ENCODE measurements around the gene PRAC1. TPM values are rescaled to one million over a fixed set of nuclear protein-coding genes. Genes with fewer than 3 reads are reported as not detected.

Gene PRAC1
- total RNA-seq, 1 experiment from 2014 or later: not detected

DNA sequence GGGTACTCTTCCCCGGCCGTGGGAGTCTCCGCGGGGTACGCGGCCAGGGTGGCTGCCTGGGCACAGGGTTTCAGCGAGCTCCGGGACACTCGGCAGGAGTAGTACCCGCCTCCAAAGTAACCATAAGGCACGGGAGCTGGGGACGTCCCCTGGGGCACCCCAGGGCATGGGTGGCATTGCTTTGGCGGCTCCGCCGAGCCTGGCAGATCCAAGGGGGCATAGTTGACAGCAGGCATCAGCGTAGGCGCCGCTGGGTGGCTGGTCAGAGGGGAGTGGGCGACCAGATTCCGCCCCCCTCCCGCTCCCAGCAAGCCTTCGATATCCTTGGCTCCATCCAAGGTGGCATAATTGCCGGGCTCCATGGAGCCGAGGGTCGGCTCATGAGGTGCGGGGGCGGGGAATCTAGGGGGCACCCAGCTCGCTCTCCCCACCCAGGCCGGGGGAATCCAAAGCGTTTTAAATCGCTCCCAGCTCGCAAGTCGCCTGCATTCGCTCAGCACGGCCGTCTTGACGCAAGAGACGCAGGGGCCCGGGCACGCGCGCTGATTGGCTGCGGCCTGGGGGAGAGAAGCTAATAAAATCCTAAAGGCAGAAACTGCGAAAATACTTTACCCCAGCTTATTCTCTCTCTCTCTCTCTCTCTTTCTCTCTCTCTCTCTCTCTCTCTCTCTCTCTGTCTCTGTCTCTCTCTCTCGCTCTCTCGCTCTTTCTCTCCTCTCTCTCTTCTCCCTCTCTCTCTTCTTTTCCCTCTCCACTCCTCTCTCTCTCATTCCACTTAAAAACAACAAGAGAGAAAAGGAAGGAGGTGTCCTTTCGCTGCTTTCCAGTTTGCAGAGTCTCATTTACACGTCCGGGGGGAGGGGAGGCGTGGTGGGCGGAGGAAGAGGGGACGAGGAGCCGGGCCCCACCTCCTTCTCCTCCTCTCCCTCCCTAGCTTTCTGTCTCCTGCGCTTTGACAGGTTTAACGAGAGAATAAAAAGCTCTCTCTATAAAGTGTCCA lies 6.2 kb upstream of the PRAC1 start, which contains the start of gene HOXB13:
TSS of gene HOXB13 (minus strand) at position 519 of the 1,000 bp plus-strand sequence. CDS start at position 362, 157 bp downstream.
- Mint-ChIP-seq H3K27me3 (ENCODE audit: unreplicated experiment) (peaks cover 76% of the 10 kb centered on the region), H3K36me3 (ENCODE audit: insufficient read depth, unreplicated experiment) (peaks cover 14% of the 10 kb centered on the region), H3K4me1 (ENCODE audit: low read depth, unreplicated experiment) (peaks cover 26% of the 10 kb centered on the region), H3K9me3 (ENCODE audit: low read depth, unreplicated experiment) (no peaks in the 10 kb centered on the region), H3K4me3 (ENCODE audit: low read depth, unreplicated experiment) (peak within 1 kb of the TSS; percentile 70), H3K27ac (ENCODE audit: unreplicated experiment) (peak within 1 kb of the TSS; percentile 57)
- peak; percentile 70 for DNase-seq
- no TSS peak for BruUV-seq (replicated peaks)
- CTCF ChIA-PET: interaction anchor here (0.6 to 2.2 kb wide), 14 partner anchors 10 to 304 kb away, joined by 3 to 14 read pairs (median 4); no protein-coding TSS in a partner anchor
- TF ChIP-seq, protein P1, sequence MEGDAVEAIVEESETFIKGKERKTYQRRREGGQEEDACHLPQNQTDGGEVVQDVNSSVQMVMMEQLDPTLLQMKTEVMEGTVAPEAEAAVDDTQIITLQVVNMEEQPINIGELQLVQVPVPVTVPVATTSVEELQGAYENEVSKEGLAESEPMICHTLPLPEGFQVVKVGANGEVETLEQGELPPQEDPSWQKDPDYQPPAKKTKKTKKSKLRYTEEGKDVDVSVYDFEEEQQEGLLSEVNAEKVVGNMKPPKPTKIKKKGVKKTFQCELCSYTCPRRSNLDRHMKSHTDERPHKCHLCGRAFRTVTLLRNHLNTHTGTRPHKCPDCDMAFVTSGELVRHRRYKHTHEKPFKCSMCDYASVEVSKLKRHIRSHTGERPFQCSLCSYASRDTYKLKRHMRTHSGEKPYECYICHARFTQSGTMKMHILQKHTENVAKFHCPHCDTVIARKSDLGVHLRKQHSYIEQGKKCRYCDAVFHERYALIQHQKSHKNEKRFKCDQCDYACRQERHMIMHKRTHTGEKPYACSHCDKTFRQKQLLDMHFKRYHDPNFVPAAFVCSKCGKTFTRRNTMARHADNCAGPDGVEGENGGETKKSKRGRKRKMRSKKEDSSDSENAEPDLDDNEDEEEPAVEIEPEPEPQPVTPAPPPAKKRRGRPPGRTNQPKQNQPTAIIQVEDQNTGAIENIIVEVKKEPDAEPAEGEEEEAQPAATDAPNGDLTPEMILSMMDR (IDR thresholded peaks at IDR 0.05; ENCODE audit: unreplicated experiment): no peak
- intact Hi-C loops (cut with micrococcal nuclease; ENCODE audit: unreplicated experiment): loop anchor here (1.0 kb wide), 1 partner anchor 150 kb away; no protein-coding TSS in a partner anchor

DNA sequence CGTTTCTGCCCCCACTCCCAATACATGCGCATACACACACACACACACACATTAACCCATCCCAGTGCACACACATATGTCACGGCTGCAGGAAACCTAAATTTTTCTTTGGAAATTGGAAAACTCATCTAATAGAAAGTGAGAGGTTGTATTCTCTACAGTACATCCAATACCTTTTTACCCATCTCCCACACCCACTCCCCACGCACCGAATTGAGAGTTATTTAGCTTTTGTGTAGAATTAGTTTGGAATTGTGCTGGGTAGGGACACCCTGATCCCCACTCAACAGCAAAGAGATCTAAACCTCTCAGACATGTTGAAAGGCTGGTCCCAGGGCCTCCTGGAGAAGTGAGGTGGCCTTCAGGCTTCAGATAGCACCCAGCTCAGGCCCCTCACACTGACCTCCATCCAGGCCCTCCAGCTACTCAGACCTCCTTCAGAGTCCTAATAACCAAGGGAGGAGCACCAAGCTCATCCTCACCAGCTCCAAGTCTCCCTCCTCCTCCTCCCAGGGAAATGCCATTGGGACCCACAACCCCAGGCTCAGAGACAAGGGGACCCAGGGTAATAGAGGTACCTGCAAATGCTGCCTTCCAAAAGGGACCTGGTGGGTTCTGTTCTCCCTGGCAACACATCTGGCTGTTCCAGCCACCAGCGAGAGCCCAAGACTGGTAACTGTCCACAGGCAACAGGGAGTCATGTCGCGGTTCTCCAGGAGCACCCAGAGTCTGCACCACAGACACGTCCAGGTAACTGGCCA lies 5.3 kb upstream of the PRAC1 start:
- CTCF ChIA-PET: interaction anchor here (1.0 to 2.2 kb wide), 5 partner anchors 11 to 305 kb away, joined by 3 to 14 read pairs (median 8); no protein-coding TSS in a partner anchor
- Mint-ChIP-seq H3K27me3 (ENCODE audit: unreplicated experiment) (peaks cover 69% of the 10 kb centered on the region), H3K4me1 (ENCODE audit: low read depth, unreplicated experiment) (peaks cover 21% of the 10 kb centered on the region), H3K4me3 (ENCODE audit: low read depth, unreplicated experiment) (peak overlapping the region; percentile 70), H3K36me3 (ENCODE audit: insufficient read depth, unreplicated experiment) (peaks cover 14% of the 10 kb centered on the region), H3K9me3 (ENCODE audit: low read depth, unreplicated experiment) (no peaks in the 10 kb centered on the region), H3K27ac (ENCODE audit: unreplicated experiment) (peak overlapping the region; percentile 57)
- intact Hi-C loops (cut with micrococcal nuclease; ENCODE audit: unreplicated experiment): loop anchor here (1.0 kb wide), 1 partner anchor 151 kb away; no protein-coding TSS in a partner anchor
- no TSS peak for BruUV-seq (replicated peaks)
- DNase-seq: no peak
- TF ChIP-seq, protein P1 (IDR thresholded peaks at IDR 0.05; ENCODE audit: unreplicated experiment): no peak

DNA sequence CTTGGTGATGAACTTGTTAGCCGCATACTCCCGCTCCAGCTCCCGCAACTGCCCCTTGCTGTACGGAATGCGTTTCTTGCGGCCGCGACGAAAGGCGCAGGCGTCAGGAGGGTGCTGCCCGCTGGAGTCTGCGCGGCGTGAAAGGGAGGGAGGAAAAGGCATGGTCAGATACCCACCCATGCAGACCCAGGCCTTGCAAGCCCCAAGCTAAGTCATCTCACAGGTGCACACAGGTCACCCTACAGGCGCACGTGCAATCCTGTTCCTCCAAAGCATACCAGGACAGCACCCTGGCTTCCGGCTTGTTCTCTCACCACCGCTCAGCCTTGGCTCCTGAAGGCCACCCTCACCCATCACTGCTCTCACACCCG lies 4.6 kb upstream of the PRAC1 start:
- intact Hi-C loops (cut with micrococcal nuclease; ENCODE audit: unreplicated experiment): no loop called here
- H3K27me3 Mint-ChIP-seq (ENCODE audit: unreplicated experiment): peaks cover 62% of the 10 kb centered on the region

More for the DNA sequence above, 4.6 kb upstream of the PRAC1 start:
- Mint-ChIP-seq H3K27ac (ENCODE audit: unreplicated experiment) (no peak overlapping the region), H3K36me3 (ENCODE audit: insufficient read depth, unreplicated experiment) (peaks cover 14% of the 10 kb centered on the region), H3K9me3 (ENCODE audit: low read depth, unreplicated experiment) (no peaks in the 10 kb centered on the region), H3K4me3 (ENCODE audit: low read depth, unreplicated experiment) (no peak overlapping the region), H3K4me1 (ENCODE audit: low read depth, unreplicated experiment) (peaks cover 21% of the 10 kb centered on the region)
- CTCF ChIA-PET: interaction anchor here (1.2 to 3.9 kb wide), 2 partner anchors 64 to 153 kb away, joined by 3 to 82 read pairs; no protein-coding TSS in a partner anchor
- no peak for DNase-seq
- TF ChIP-seq, protein P1 (IDR thresholded peaks at IDR 0.05; ENCODE audit: unreplicated experiment): no peak
- no TSS peak for BruUV-seq (replicated peaks)
